OCI-LY1 (cell line): Measurements from ENCODE around the gene HAUS7.

Experiments used
- H2AFZ ChIP-seq: fragments of 200-600 bp; sonication (generic), shearing (Covaris generic); 2 replicates; pipeline ENCODE4 v1.6.0; 2014; ENCODE audit warnings: antibody characterized with exemption, mild to moderate bottlenecking, low read length
- H3F3A ChIP-seq: fragments of 200-600 bp; sonication (generic), shearing (Covaris generic); 2 replicates; pipeline ENCODE4 v1.6.0; 2014; ENCODE audit warnings: mild to moderate bottlenecking, antibody characterized with exemption, low read length, moderate library complexity; ENCODE audit not compliant: insufficient read depth
- H3K27ac ChIP-seq: fragments of 200-600 bp; sonication (generic); 2 replicates; pipeline ENCODE4 v1.5.1; 2014; ENCODE audit warnings: low read length, mixed run types, mild to moderate bottlenecking, low read depth; ENCODE audit not compliant: poor library complexity, severe bottlenecking
- H3K27me3 ChIP-seq: fragments of 200-600 bp; sonication (generic); 2 replicates; pipeline ENCODE4 v1.6.0; 2014; ENCODE audit warnings: antibody characterized with exemption, mild to moderate bottlenecking, low read length, moderate library complexity; ENCODE audit not compliant: insufficient read depth
- H3K36me3 ChIP-seq: fragments of 200-600 bp; sonication (generic); 2 replicates; pipeline ENCODE4 v1.6.1; 2014; ENCODE audit warnings: mild to moderate bottlenecking, antibody characterized with exemption, low read length, moderate library complexity, mixed read lengths; ENCODE audit not compliant: insufficient read depth
- H3K4me1 ChIP-seq: fragments of 200-600 bp; sonication (generic); 2 replicates; pipeline ENCODE4 v1.5.1; 2014; ENCODE audit warnings: mild to moderate bottlenecking, low read length, moderate library complexity; ENCODE audit not compliant: insufficient read depth, severe bottlenecking
- H3K4me2 ChIP-seq: fragments of 200-600 bp; sonication (generic), shearing (Covaris generic); 2 replicates; pipeline ENCODE4 v1.6.1; 2014; ENCODE audit warnings: low read length
- H3K4me3 ChIP-seq: fragments of 200-600 bp; sonication (generic); 2 replicates; pipeline ENCODE4 v1.5.1; 2014; ENCODE audit warnings: low read length, low read depth, mild to moderate bottlenecking, mixed read lengths; ENCODE audit not compliant: poor library complexity, severe bottlenecking
- H3K79me2 ChIP-seq: fragments of 200-600 bp; shearing (Covaris generic); 2 replicates; pipeline ENCODE4 v1.6.1; 2016; ENCODE audit warnings: mixed run types, low read length, mixed read lengths; ENCODE audit not compliant: insufficient read depth
- H3K9ac ChIP-seq: fragments of 200-600 bp; sonication (generic), shearing (Covaris generic); 2 replicates; pipeline ENCODE4 v1.6.1; 2014; ENCODE audit warnings: mild to moderate bottlenecking, low read length, mixed read lengths
- H3K9me2 ChIP-seq: fragments of 200-600 bp; sonication (generic), shearing (Covaris generic); 2 replicates; pipeline ENCODE4 v1.6.1; 2014; ENCODE audit warnings: low read depth, mild to moderate bottlenecking, low read length, mixed read lengths
- H3K9me3 ChIP-seq: fragments of 200-600 bp; shearing (Covaris generic); 2 replicates; pipeline ENCODE4 v1.6.1; 2014; ENCODE audit warnings: low read length, mixed read lengths
- H4K20me1 ChIP-seq: fragments of 200-600 bp; sonication (generic), shearing (Covaris generic); 2 replicates; pipeline ENCODE4 v1.6.0; 2016; ENCODE audit warnings: mild to moderate bottlenecking, low read length; ENCODE audit not compliant: insufficient read depth
- EZH2 ChIP-seq: fragments of 200-600 bp; sonication (generic), shearing (Covaris generic); IDR thresholded peaks from 2 replicates; pipeline ENCODE4 v1.8.0; 2017; ENCODE audit warnings: borderline replicate concordance, mixed run types, mild to moderate bottlenecking, antibody characterized with exemption, low read length, moderate library complexity, mixed read lengths
- TF ChIP-seq, protein P1 (sequence below): fragments of 200-600 bp; sonication (generic), shearing (Covaris generic); IDR thresholded peaks from 2 replicates; pipeline ENCODE4 v1.5.1; 2017; ENCODE audit warnings: mild to moderate bottlenecking, antibody characterized with exemption, low read length, moderate library complexity, mixed read lengths

HAUS7 gene

DNA sequence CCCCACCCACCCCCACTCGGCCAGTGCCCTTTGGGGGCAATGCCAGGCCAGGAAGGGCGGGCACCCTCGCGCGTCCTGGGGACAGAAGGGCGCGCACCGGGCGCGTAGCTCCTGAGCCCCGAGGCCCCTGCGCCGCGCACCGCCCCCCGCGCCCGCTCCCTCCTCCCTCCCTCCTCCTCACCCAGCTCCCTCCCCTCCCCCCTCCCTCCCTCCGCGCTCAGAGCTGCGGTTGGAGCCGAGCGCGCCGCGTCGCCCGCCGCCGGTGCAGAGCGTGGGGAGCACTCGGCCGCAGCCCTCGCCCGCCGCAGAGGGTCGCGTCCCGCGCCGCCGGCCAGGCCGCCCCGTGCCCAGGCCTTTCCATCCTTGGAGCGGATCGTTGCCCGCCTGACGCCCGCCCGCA, 47.0 kb upstream of the HAUS7 start, which contains the start of gene ATP2B3:
Gene ATP2B3 (plus strand): TSS at position 220 of the 400 bp plus-strand sequence. CDS start 18,606 bp downstream, outside the sequence.
- Histone ChIP-seq H3K9ac (no peak within 1 kb of the TSS), H3K9me2 (no peaks in the 10 kb centered on the region), H3K36me3 (no peaks in the 10 kb centered on the region), H3K4me2 (no peak within 1 kb of the TSS), H3K27me3 (no peaks in the 10 kb centered on the region), H3K27ac (no peak within 1 kb of the TSS), H3K9me3 (no peaks in the 10 kb centered on the region), H2AFZ (no peak within 1 kb of the TSS), H3K79me2 (no peaks in the 10 kb centered on the region), H3K4me3 (no peak within 1 kb of the TSS), H3F3A (no peaks in the 10 kb centered on the region), H3K4me1 (no peaks in the 10 kb centered on the region), H4K20me1 (no peaks in the 10 kb centered on the region)
- TF ChIP-seq, protein P1, sequence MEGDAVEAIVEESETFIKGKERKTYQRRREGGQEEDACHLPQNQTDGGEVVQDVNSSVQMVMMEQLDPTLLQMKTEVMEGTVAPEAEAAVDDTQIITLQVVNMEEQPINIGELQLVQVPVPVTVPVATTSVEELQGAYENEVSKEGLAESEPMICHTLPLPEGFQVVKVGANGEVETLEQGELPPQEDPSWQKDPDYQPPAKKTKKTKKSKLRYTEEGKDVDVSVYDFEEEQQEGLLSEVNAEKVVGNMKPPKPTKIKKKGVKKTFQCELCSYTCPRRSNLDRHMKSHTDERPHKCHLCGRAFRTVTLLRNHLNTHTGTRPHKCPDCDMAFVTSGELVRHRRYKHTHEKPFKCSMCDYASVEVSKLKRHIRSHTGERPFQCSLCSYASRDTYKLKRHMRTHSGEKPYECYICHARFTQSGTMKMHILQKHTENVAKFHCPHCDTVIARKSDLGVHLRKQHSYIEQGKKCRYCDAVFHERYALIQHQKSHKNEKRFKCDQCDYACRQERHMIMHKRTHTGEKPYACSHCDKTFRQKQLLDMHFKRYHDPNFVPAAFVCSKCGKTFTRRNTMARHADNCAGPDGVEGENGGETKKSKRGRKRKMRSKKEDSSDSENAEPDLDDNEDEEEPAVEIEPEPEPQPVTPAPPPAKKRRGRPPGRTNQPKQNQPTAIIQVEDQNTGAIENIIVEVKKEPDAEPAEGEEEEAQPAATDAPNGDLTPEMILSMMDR: no peak
- no peak for TF ChIP-seq EZH2

DNA sequence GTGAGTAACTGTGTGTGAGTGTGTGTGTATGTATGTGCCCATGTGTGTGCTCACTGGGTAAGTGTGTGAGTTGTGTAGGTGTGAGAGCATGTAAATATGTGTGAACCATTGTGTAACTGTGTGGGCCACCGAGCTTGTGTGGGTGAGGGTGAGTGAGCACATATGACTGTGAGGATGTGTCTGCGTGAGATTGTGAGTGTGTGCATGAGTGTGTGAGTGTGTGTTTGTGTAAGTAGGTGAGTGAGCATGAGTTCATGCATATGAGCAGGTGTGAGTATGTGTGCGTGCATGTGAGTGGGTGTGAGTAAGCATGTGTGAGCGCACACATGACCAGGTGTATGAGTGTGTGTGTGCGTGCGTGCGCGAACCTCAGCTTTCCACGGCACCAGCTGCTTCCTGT, 45.7 kb upstream of the HAUS7 start:
- no peaks in the 10 kb centered on the region for H3K9me2 ChIP-seq
- H3K9ac ChIP-seq: no peak overlapping the region
- no peaks in the 10 kb centered on the region for H3K27me3 ChIP-seq
- no peaks in the 10 kb centered on the region for H3K79me2 ChIP-seq
- no peaks in the 10 kb centered on the region for H3K9me3 ChIP-seq
- H3K4me1 ChIP-seq: no peaks in the 10 kb centered on the region
- no peak overlapping the region for H3K4me3 ChIP-seq
- H3K4me2 ChIP-seq: no peak overlapping the region
- H2AFZ ChIP-seq: no peak overlapping the region
- H3K27ac ChIP-seq: no peak overlapping the region
- H3K36me3 ChIP-seq: no peaks in the 10 kb centered on the region
- H3F3A ChIP-seq: no peaks in the 10 kb centered on the region
- no peak for TF ChIP-seq EZH2
- TF ChIP-seq, protein P1: no peak
- H4K20me1 ChIP-seq: no peaks in the 10 kb centered on the region

DNA sequence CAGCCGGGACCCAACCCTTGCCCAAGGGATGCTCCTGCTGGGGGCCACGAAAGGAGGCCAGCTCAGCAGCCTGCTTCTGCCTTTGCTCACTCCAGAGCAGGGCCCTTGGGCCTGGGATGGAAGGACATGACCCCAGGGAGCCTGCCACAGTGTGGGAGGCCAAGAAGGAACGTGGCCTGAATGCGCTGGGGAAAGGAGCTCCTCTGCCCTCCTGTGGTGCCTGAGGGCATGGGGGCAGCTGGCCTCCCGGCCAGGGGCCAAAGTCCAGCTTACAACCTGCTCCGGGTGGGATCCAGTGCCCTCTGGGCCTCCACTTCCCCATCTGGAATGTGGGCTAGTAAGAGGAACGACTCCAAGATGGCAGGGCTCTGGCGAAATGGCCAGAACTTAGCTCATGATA, 45.1 kb upstream of the HAUS7 start:
- no peaks in the 10 kb centered on the region for H3K27me3 ChIP-seq
- no peaks in the 10 kb centered on the region for H3K9me3 ChIP-seq
- no peaks in the 10 kb centered on the region for H3K36me3 ChIP-seq
- H3K4me3 ChIP-seq: no peak overlapping the region
- H3K9me2 ChIP-seq: no peaks in the 10 kb centered on the region
- H3K9ac ChIP-seq: no peak overlapping the region
- no peak overlapping the region for H3K4me2 ChIP-seq
- no peak overlapping the region for H2AFZ ChIP-seq
- H3K27ac ChIP-seq: no peak overlapping the region
- TF ChIP-seq, protein P1: no peak
- TF ChIP-seq EZH2: no peak
- no peaks in the 10 kb centered on the region for H3K4me1 ChIP-seq
- no peaks in the 10 kb centered on the region for H4K20me1 ChIP-seq
- H3K79me2 ChIP-seq: no peaks in the 10 kb centered on the region
- H3F3A ChIP-seq: no peaks in the 10 kb centered on the region
